Common myeloid progenitor, CD34-positive (primary cell): ENCODE results near the gene CRYGC.
"Not testable (repeated sequence)": the region's sequence is repeated elsewhere in the genome, so short reads cannot be mapped to it uniquely, and the experiment has no call there.

ENCODE experiments used
- CTCF ChIA-PET: fragments of 350-600 bp; sonication (Branson Sonifier 250); formaldehyde crosslinking; loops from one replicate; lab custom pipeline; 2021; ENCODE audit warnings: antibody characterized with exemption; lab: Charles Lee
- POLR2A ChIA-PET: fragments of 350-600 bp; sonication (Branson Sonifier 250); formaldehyde crosslinking; loops from one replicate; lab custom pipeline; 2021; ENCODE audit warnings: antibody characterized with exemption; lab: Charles Lee
- DNase-seq, 3 donors: peaks; one replicate each; pipeline versions ENCODE4 v3.0.0 to v3.0.0-alpha.2; 2013
- H3K27ac ChIP-seq, 2 experiments: 1 replicate in 1 of 2; 2 replicates in 1 of 2; pipeline ENCODE4 v1.7.0; 2013; ENCODE audit warnings: inconsistent platforms in 2 of 2, low read length in 2 of 2, mild to moderate bottlenecking in 2 of 2, low read depth in 1 of 2, moderate library complexity in 1 of 2; ENCODE audit not compliant: severe bottlenecking in 2 of 2, insufficient read depth in 1 of 2, poor library complexity in 1 of 2
- H3K27me3 ChIP-seq, 5 experiments: replicated peaks in 2 of 5; 1 replicate in 3 of 5; 2 replicates in 2 of 5; pipeline versions ENCODE4 v1.6.1 to v1.7.0; 2013; ENCODE audit warnings: low read length in 4 of 5, mild to moderate bottlenecking in 2 of 5, moderate library complexity in 2 of 5, inconsistent platforms in 1 of 5; ENCODE audit not compliant: insufficient read depth in 5 of 5, control insufficient read depth in 4 of 5
- H3K36me3 ChIP-seq, 4 experiments: 1 replicate in 2 of 4; 2 replicates in 2 of 4; pipeline versions ENCODE4 v1.6.1 to v1.7.0; 2013; ENCODE audit warnings: low read length in 3 of 4, control low read depth in 1 of 4, mild to moderate bottlenecking in 1 of 4; ENCODE audit not compliant: control insufficient read depth in 4 of 4, insufficient read depth in 4 of 4
- H3K4me1 ChIP-seq, 4 experiments: 1 replicate in 3 of 4; 2 replicates in 1 of 4; pipeline versions ENCODE4 v1.6.1 to v1.7.1; 2013; ENCODE audit warnings: low read length in 3 of 4, mild to moderate bottlenecking in 3 of 4, control low read depth in 1 of 4, inconsistent platforms in 1 of 4, moderate library complexity in 1 of 4; ENCODE audit not compliant: control insufficient read depth in 4 of 4, insufficient read depth in 4 of 4; ENCODE audit errors: control extremely low read depth in 1 of 4
- H3K4me3 ChIP-seq, 7 experiments: 1 replicate in 4 of 7; 2 replicates in 3 of 7; pipeline versions ENCODE4 v1.5.1 to v1.7.0; 2013; ENCODE audit warnings: mild to moderate bottlenecking in 7 of 7, low read length in 6 of 7, moderate library complexity in 6 of 7, inconsistent platforms in 2 of 7, low read depth in 2 of 7, control low read depth in 1 of 7; ENCODE audit not compliant: insufficient read depth in 4 of 7, control insufficient read depth in 1 of 7; ENCODE audit errors: extremely low read depth in 1 of 7
- H3K9me3 ChIP-seq, 5 experiments: 1 replicate in 4 of 5; 2 replicates in 1 of 5; pipeline versions ENCODE4 v1.6.1 to v1.7.1; 2013; ENCODE audit warnings: low read length in 4 of 5, mild to moderate bottlenecking in 2 of 5, inconsistent platforms in 1 of 5, low read depth in 1 of 5, moderate library complexity in 1 of 5; ENCODE audit not compliant: control insufficient read depth in 4 of 5, insufficient read depth in 2 of 5; ENCODE audit errors: control extremely low read depth in 1 of 5
- WGBS: methylation state at CpG from one replicate; pipeline ENCODE4 v1.1.5; 2013; ENCODE audit not compliant: insufficient coverage; 5-methylcytosine and 5-hydroxymethylcytosine counted together

CRYGC gene

DNA sequence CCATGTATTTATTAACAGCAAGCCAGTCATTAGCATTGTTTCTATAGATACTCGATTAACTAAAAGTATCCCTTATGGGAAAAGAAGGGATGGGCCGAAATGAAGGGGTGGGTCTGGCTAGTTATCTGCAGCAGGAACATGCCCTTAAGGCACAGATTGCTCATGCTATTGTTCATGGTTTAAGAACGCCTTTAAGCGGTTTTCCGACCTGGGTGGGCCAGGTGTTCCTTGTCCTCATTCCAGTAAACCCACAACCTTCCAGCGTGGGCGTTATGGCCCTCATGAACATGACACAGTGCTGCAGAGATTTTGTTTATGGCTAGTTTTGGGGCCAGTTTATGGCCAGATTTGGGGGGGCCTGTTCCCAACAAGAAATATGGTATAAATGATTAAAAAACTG lies 8.7 kb upstream of the CRYGC start:
- H3K36me3 ChIP-seq, H3K27ac ChIP-seq, H3K27me3 ChIP-seq, POLR2A ChIA-PET, DNase-seq, H3K4me3 ChIP-seq, H3K9me3 ChIP-seq: not testable (repeated sequence)
- peaks cover 6 to 29% (median 14%) of the 10 kb centered on the region in 4 experiments for H3K4me1 ChIP-seq
- 100% methylated on average over 4 of the region's 7 CpGs for WGBS
- CTCF ChIA-PET: interaction anchor here (1.4 kb wide), 1 partner anchor 34 kb away, joined by 3 read pairs; no protein-coding TSS in a partner anchor

DNA sequence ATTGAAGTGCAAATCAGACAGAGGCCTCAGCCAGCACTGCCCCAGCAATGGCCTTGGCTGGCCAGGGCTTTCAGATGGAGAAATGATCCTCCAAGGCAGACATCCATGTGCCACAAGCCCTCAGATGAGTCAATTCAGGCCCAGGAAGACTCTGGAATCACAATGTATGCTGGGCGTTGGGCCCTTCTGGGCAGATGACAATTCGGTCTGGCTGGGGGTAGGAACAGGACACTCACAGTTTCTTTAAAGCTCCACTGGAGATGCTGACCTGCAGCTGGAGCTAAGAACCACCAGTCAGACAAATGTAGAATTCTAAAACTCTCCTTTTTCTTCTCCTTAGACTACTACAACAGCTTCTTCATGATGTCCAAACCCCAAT lies 7.1 kb upstream of the CRYGC start:
- H3K36me3 ChIP-seq: no peaks in the 10 kb centered on the region
- 100% methylated on average over 2 of the region's 2 CpGs for WGBS
- H3K9me3 ChIP-seq: peaks cover 0 to 3% (median 0%) of the 10 kb centered on the region in 5 experiments
- POLR2A ChIA-PET: no interaction called here
- no peaks in the 10 kb centered on the region for H3K27me3 ChIP-seq
- H3K27ac ChIP-seq: no peak overlapping the region
- CTCF ChIA-PET: interaction anchor here (1.5 to 1.6 kb wide), 2 partner anchors 11 to 39 kb away, joined by 4 read pairs; no protein-coding TSS in a partner anchor
- peaks cover 6 to 29% (median 14%) of the 10 kb centered on the region in 4 experiments for H3K4me1 ChIP-seq
- DNase-seq: no peak
- no peak overlapping the region for H3K4me3 ChIP-seq

DNA sequence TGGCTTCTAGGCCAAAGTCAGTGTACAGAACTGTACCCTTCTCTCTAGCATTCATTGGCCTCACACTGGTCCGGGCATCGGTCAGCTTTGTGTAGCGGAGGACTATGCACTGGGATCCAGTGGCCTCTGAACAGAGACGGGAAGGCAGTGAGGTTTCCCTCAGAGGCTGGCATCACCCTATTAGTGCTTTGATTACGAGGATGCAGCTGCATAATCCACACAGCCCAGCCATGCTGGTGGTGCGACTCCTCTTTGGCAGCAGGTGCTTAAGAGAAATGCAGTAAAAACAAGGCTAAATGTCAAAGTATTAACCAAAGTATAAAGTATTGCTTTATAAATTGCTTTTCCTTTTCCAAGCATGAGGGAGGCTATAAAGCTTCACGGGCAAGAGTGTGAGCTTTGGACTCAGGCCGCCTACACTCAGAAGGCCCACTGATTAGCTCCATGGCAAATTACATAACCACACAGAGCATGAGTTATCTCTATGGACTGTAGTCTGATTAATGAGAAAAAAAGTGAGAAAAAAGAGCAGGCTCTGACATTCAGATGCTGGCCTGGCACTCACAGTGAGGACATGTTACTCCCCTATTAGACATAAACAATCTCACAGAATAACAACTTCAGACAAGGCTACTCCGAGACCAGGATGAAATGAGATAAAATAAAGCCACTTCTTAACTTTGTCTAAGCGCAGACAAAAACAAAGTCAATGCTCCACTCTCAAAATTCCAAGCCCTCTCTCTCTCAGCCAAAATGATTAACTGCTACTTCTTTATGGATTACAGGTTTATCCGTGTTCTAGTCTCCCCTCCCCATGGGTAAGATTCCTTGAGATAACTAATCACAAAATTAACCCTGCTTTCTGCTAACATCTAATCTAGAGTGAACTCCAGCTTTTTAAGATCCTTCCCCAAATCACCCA lies 6.4 kb upstream of the CRYGC start:
- Histone ChIP-seq H3K27ac (no peak overlapping the region), H3K27me3 (no peaks in the 10 kb centered on the region), H3K4me3 (no peak overlapping the region), H3K36me3 (no peaks in the 10 kb centered on the region), H3K4me1 (peaks cover 6 to 29% (median 14%) of the 10 kb centered on the region in 4 experiments), H3K9me3 (peaks cover 0 to 3% (median 0%) of the 10 kb centered on the region in 5 experiments)
- ChIA-PET CTCF (interaction anchor here (1.5 to 1.6 kb wide), 2 partner anchors 12 to 39 kb away, joined by 4 read pairs; no protein-coding TSS in a partner anchor), POLR2A (no interaction called here)
- no peak for DNase-seq
- 99% methylated on average over 7 of the region's 11 CpGs for WGBS

DNA sequence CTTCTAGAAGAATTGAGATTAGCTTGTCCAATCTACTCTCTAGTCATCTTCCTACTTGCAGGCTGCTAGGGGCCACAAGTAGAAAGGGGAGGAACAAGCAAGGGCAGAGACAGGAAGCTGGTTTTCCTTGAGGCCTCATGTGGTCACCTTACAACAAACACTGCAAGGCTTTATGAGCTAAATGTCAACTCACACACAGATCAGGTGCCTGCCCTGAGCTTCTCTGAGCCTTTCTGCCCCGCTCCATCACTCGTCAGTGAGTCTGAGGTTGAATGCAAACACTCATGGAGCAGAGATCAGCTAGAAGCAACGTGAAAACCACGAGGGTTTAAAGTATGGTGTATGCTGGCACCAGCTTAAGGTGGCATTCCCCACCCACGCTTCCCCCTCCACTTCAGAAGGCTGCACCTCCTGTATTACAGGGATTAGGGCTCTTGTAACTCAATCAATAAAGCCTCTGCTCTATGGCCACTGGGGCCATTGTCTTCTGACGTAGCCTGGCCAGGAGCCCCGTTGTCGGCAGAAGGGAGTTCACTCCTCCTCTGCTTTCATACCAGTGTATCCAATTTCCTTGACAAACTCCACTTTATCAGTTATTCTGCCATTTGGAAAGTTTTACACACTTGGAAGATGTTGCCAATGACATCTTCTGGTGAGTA lies 5.4 kb upstream of the CRYGC start:
- peak; percentile 20 to 73 (median 60) for DNase-seq
- H3K27me3 ChIP-seq: no peaks in the 10 kb centered on the region
- peaks cover 6 to 29% (median 14%) of the 10 kb centered on the region in 4 experiments for H3K4me1 ChIP-seq
- H3K9me3 ChIP-seq: peaks cover 0 to 3% (median 0%) of the 10 kb centered on the region in 5 experiments
- H3K4me3 ChIP-seq: peak overlapping the region in 3 of 7 experiments; percentile 3 to 49 (median 11)
- no peak overlapping the region for H3K27ac ChIP-seq
- POLR2A ChIA-PET: no interaction called here
- WGBS: 63% methylated on average over 2 of the region's 8 CpGs
- no peaks in the 10 kb centered on the region for H3K36me3 ChIP-seq
- CTCF ChIA-PET: interaction anchor here (0.8 to 1.5 kb wide), 3 partner anchors 9 to 32 kb away, joined by 3 to 4 read pairs (median 4); no protein-coding TSS in a partner anchor

DNA sequence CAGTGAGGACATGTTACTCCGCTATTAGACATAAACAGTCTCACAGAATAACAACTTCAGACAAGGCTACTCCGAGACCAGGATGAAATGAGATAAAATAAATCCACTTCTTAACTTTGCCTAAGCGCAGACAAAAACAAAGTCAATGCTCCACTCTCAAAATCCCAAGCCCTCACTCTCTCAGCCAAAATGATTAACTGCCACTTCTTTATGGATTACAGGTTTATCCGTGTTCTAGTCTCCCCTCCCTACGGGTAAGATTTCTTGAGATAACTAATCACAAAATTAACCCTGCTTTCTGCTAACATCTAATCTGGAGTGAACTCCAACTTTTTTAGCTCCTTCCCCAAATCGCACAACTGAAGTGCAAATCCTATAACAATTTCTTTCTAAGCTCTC lies 1.1 kb upstream of the CRYGC start:
- H3K27me3 ChIP-seq: no peaks in the 10 kb centered on the region
- H3K4me3 ChIP-seq: no peak overlapping the region
- peaks cover 6 to 17% (median 13%) of the 10 kb centered on the region in 4 experiments for H3K4me1 ChIP-seq
- CTCF ChIA-PET: interaction anchor here (0.5 to 1.5 kb wide), 2 partner anchors 45 to 104 kb away, joined by 3 to 5 read pairs; no protein-coding TSS in a partner anchor
- 98% methylated on average over 4 of the region's 6 CpGs for WGBS
- no peaks in the 10 kb centered on the region for H3K36me3 ChIP-seq
- POLR2A ChIA-PET: no interaction called here
- no peak overlapping the region for H3K27ac ChIP-seq
- no peaks in the 10 kb centered on the region for H3K9me3 ChIP-seq
- DNase-seq: no peak

DNA sequence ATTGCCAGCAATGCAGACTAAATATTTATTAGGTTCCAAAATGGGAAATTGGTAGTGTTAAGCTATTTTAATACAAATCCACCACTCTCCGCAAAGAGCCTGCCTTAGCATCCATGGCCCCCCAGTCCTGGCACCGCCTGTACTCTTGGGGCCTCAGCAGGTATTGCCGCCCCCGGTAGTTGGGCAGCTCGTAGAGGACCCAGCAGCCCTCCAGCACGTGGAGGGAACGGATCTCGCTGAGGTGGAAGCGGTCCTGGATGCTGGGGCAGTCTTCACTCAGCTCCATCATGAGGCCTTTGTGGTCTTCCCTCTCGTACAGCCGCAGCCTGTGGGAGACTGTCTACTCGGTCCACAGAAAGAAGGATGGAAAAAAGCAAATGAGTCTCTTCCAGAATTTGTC lies 1.5 kb downstream of the CRYGC start:
- H3K4me3 ChIP-seq: no peak overlapping the region
- H3K9me3 ChIP-seq: no peaks in the 10 kb centered on the region
- H3K36me3 ChIP-seq: no peaks in the 10 kb centered on the region
- 93% methylated on average over 10 of the region's 12 CpGs for WGBS
- no peak overlapping the region for H3K27ac ChIP-seq
- ChIA-PET CTCF (interaction anchor here (0.8 to 1.2 kb wide), 2 partner anchors 26 to 153 kb away, joined by 3 read pairs; no protein-coding TSS in a partner anchor), POLR2A (interaction anchor here (0.5 kb wide), 1 partner anchor 55 kb away, joined by 3 read pairs; no protein-coding TSS in a partner anchor)
- H3K4me1 ChIP-seq: peaks cover 0 to 16% (median 9%) of the 10 kb centered on the region in 4 experiments
- no peak for DNase-seq
- no peaks in the 10 kb centered on the region for H3K27me3 ChIP-seq
